Thyroid gland (tissue), 4 donors: ENCODE results near the gene CPE.

Experiments
- POLR2A ChIP-seq, 2 donors: fragments of 450-650 bp; IDR thresholded peaks; one replicate each; pipeline ENCODE4 v1.6.1; 2017; ENCODE audit warnings: antibody characterized with exemption in 2 of 2, mild to moderate bottlenecking in 2 of 2, moderate library complexity in 1 of 2
- TF ChIP-seq, protein P1 (sequence below), 6 experiments: fragments of 200-600 bp in 3 of 6; fragments of 450-650 bp in 3 of 6; sonication (generic) in 3 of 6; IDR thresholded peaks; one replicate each; pipeline ENCODE4 v1.5.1; 2016 to 2019; ENCODE audit warnings: antibody characterized with exemption in 6 of 6, mild to moderate bottlenecking in 2 of 6, inconsistent platforms in 1 of 6, moderate library complexity in 1 of 6

DNA sequence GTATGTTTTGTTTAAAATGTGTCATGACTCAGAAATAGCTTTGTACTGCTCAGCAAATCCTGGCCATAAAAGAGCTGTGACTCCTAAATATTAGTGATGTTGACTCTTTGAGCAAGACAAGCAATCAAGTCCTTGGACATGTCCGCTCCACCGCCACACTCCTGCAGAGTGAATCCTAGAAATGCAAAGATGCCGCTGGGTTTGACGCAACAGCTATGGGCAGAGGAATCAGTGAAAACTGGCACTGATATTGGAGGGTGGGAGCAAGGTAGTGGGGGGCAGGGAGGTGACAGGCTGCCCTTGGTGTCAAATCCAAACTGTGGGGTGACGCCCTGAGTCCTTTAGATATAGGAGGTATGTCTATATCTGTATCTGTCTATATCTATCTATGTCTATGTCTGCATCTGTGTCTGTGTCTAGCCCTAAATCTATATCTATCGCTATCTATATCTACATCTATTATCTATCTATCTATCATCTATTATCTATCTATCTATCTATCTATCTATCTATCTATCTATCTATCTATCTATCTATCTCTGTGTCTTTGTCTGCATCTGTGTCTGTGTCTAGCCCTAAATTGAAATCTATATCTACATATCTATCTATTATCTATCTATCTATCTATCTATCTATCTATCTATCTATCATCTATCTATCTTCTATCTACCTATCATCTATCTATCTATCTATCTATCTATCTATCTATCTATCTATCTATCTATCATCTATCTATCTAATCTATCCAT, 129.7 kb downstream of the CPE start:
- TF ChIP-seq, protein P1, sequence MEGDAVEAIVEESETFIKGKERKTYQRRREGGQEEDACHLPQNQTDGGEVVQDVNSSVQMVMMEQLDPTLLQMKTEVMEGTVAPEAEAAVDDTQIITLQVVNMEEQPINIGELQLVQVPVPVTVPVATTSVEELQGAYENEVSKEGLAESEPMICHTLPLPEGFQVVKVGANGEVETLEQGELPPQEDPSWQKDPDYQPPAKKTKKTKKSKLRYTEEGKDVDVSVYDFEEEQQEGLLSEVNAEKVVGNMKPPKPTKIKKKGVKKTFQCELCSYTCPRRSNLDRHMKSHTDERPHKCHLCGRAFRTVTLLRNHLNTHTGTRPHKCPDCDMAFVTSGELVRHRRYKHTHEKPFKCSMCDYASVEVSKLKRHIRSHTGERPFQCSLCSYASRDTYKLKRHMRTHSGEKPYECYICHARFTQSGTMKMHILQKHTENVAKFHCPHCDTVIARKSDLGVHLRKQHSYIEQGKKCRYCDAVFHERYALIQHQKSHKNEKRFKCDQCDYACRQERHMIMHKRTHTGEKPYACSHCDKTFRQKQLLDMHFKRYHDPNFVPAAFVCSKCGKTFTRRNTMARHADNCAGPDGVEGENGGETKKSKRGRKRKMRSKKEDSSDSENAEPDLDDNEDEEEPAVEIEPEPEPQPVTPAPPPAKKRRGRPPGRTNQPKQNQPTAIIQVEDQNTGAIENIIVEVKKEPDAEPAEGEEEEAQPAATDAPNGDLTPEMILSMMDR (IDR thresholded peaks at IDR 0.05), result no peak
- no peak for TF ChIP-seq POLR2A (IDR thresholded peaks at IDR 0.05)
